ENCODE measurements around the gene ARFGAP1.

DNA sequence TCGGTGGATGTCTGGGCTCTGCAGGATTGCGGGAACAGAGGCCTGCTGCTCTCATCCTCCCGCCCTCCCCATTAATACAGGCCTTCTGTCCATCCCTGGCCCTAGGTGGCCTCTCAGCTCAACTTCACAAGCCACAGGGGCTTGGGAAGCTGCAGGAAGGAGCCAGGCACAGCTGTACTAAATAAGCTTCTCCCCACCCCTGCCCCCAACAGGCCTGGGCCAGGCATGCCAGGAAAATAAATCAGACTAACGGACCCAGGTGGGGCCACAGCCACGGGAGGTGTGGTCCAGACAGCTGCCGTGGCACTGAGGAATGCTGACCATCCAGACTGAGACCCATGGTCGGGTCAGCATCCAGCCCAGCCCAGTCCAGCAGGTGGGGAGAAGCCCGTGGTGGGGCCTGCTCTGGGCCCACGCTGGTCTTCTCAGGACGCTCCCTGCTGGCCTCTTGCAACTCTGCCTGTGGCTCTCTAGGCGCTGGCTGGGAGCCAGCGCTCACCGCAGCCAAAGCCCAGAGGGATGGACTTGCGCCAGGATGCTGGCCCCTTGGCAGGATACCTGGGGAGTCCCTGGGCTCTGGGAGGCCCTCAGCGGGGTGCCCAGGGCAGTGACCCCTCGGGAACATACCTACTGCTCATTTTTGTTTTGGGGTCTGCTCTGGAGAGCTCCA, 48.1 kb upstream of the ARFGAP1 start:
- no peak for TF ChIP-seq RNF2 (IDR thresholded peaks at IDR 0.05; ENCODE audit: borderline replicate concordance, low read depth, low read length, missing control alignments, poor library complexity, severe bottlenecking)
- no peak for TF ChIP-seq POLR2A (IDR thresholded peaks at IDR 0.05; ENCODE audit: control extremely low read depth in 1 of 2, low read depth in 2 of 2, low read length in 2 of 2)
- no peak for TF ChIP-seq HDAC2 (IDR thresholded peaks at IDR 0.05; ENCODE audit: borderline replicate concordance in 1 of 2, low read depth in 2 of 2, low read length in 2 of 2)
- TF ChIP-seq JUND (IDR thresholded peaks at IDR 0.05; ENCODE audit: low read length): no peak
- TF ChIP-seq, protein P1, sequence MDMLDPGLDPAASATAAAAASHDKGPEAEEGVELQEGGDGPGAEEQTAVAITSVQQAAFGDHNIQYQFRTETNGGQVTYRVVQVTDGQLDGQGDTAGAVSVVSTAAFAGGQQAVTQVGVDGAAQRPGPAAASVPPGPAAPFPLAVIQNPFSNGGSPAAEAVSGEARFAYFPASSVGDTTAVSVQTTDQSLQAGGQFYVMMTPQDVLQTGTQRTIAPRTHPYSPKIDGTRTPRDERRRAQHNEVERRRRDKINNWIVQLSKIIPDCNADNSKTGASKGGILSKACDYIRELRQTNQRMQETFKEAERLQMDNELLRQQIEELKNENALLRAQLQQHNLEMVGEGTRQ (IDR thresholded peaks at IDR 0.05; ENCODE audit: low read length): no peak
- TF ChIP-seq RAD21 (IDR thresholded peaks at IDR 0.05 in 1 of 2, conservative IDR thresholded peaks at IDR 0.05 in 1 of 2; ENCODE audit: low read depth in 2 of 2, low read length in 2 of 2): no peak
- TF ChIP-seq, protein P2, sequence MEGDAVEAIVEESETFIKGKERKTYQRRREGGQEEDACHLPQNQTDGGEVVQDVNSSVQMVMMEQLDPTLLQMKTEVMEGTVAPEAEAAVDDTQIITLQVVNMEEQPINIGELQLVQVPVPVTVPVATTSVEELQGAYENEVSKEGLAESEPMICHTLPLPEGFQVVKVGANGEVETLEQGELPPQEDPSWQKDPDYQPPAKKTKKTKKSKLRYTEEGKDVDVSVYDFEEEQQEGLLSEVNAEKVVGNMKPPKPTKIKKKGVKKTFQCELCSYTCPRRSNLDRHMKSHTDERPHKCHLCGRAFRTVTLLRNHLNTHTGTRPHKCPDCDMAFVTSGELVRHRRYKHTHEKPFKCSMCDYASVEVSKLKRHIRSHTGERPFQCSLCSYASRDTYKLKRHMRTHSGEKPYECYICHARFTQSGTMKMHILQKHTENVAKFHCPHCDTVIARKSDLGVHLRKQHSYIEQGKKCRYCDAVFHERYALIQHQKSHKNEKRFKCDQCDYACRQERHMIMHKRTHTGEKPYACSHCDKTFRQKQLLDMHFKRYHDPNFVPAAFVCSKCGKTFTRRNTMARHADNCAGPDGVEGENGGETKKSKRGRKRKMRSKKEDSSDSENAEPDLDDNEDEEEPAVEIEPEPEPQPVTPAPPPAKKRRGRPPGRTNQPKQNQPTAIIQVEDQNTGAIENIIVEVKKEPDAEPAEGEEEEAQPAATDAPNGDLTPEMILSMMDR (IDR thresholded peaks at IDR 0.05; ENCODE audit: control extremely low read depth in 1 of 3, insufficient read depth in 1 of 3, low read depth in 1 of 3, low read length in 3 of 3): peak in 2 of 3 experiments; percentile 1 to 15; a peak in 2 of 4 replicates
- no peak for TF ChIP-seq CREB1 (IDR thresholded peaks at IDR 0.05)
- no peak for TF ChIP-seq CEBPB (IDR thresholded peaks at IDR 0.05; ENCODE audit: low read depth, low read length)
- no peak for TF ChIP-seq POLR2AphosphoS5 (IDR thresholded peaks at IDR 0.05; ENCODE audit: low read depth, low read length)
- TF ChIP-seq YY1 (IDR thresholded peaks at IDR 0.05; ENCODE audit: low read depth, low read length): no peak
